IMR-90 (cell line): Measurements from ENCODE around the gene LGI4. TPM values are rescaled to one million over a fixed set of nuclear protein-coding genes. Genes with fewer than 3 reads are reported as not detected.

Experiments used
- ATAC-seq: fragments of 200-7000 bp; cut with Tn5 transposase; 2 replicates; pipeline ENCODE4 v1.9.1; 2020; ENCODE audit warnings: low read depth, mild to moderate bottlenecking, moderate library complexity
- BruUV-seq: library from RNA; stranded (reverse); fragments of 400-500 nt; replicated peaks from 2 replicates; lab custom pipeline; 2021; lab: Mats Ljungman, UMichigan
- CTCF ChIA-PET: fragments of 300-600 bp; formaldehyde crosslinking; extraction: SDS; loops from one replicate; lab custom pipeline; 2021; ENCODE audit warnings: antibody characterized with exemption; lab: Yijun Ruan, JAX
- POLR2A ChIA-PET: fragments of 300-600 bp; sonication (Branson Sonifier 250); formaldehyde crosslinking; loops from one replicate; lab custom pipeline; 2022; ENCODE audit warnings: antibody characterized with exemption; ENCODE audit not compliant: unreplicated experiment; lab: Charles Lee
- DNase-seq: peaks from one replicate; pipeline ENCODE4 v3.0.0; 2013
- H2AFZ ChIP-seq: replicated peaks from 2 replicates; pipeline ENCODE3; 2013; ENCODE audit warnings: low read length, mild to moderate bottlenecking; ENCODE audit not compliant: poor library complexity
- H2AK5ac ChIP-seq: 2 replicates; pipeline ENCODE4 v1.6.1; 2013; ENCODE audit warnings: low read depth, low read length, inconsistent platforms
- H2AK9ac ChIP-seq: replicated peaks from 2 replicates; pipeline ENCODE3; 2013; ENCODE audit warnings: mild to moderate bottlenecking, low read depth, low read length, moderate library complexity; ENCODE audit not compliant: poor library complexity
- H2BK120ac ChIP-seq: 2 replicates; pipeline ENCODE4 v1.6.1; 2013; ENCODE audit warnings: low read depth, low read length, inconsistent platforms
- H2BK15ac ChIP-seq: 3 replicates; pipeline ENCODE4 v1.6.1; 2013; ENCODE audit warnings: low read depth, low read length, inconsistent platforms
- H2BK20ac ChIP-seq: 2 replicates; pipeline ENCODE4 v1.6.1; 2013; ENCODE audit warnings: low read depth, mild to moderate bottlenecking, inconsistent platforms, low read length, moderate library complexity
- H2BK5ac ChIP-seq: 2 replicates; pipeline ENCODE4 v1.6.1; 2013; ENCODE audit warnings: mild to moderate bottlenecking, low read depth, low read length, inconsistent platforms; ENCODE audit not compliant: poor library complexity, severe bottlenecking
- H3K14ac ChIP-seq: replicated peaks from 2 replicates; pipeline ENCODE4 v1.6.1; 2013; ENCODE audit warnings: low read depth, low read length, inconsistent platforms
- H3K18ac ChIP-seq: 2 replicates; pipeline ENCODE4 v1.6.1; 2013; ENCODE audit warnings: low read depth, low read length, control low read depth
- H3K23ac ChIP-seq: 2 replicates; pipeline ENCODE4 v1.6.1; 2013; ENCODE audit warnings: low read depth, low read length, inconsistent platforms
- H3K27ac ChIP-seq: 2 replicates; pipeline ENCODE4 v1.5.1; 2013; ENCODE audit warnings: mild to moderate bottlenecking, control low read depth, low read length; ENCODE audit not compliant: insufficient read depth
- H3K27me3 ChIP-seq: 2 replicates; pipeline ENCODE4 v1.6.1; 2013; ENCODE audit warnings: low read length; ENCODE audit not compliant: control insufficient read depth, insufficient read depth
- H3K36me3 ChIP-seq: 2 replicates; pipeline ENCODE4 v1.6.1; 2013; ENCODE audit warnings: low read length, mixed read lengths; ENCODE audit not compliant: control insufficient read depth, insufficient read depth
- H3K4ac ChIP-seq: 2 replicates; pipeline ENCODE4 v1.6.1; 2013; ENCODE audit warnings: low read depth, low read length, inconsistent platforms
- H3K4me1 ChIP-seq: 2 replicates; pipeline ENCODE4 v1.6.1; 2013; ENCODE audit warnings: low read length, mixed read lengths; ENCODE audit not compliant: control insufficient read depth, insufficient read depth
- H3K4me2 ChIP-seq: 2 replicates; pipeline ENCODE4 v1.6.1; 2013; ENCODE audit warnings: low read depth, mild to moderate bottlenecking, control low read depth, low read length, moderate library complexity
- H3K4me3 ChIP-seq: 2 replicates; pipeline ENCODE4 v1.5.1; 2013; ENCODE audit warnings: low read depth, mild to moderate bottlenecking, control low read depth, low read length, moderate library complexity; ENCODE audit not compliant: insufficient read depth
- H3K56ac ChIP-seq: 2 replicates; pipeline ENCODE4 v1.6.1; 2013; ENCODE audit warnings: low read length, inconsistent platforms; ENCODE audit not compliant: insufficient read depth; ENCODE audit errors: extremely low read depth
- H3K79me1 ChIP-seq, 2 experiments: 2 replicates each; pipeline ENCODE4 v1.6.1; 2013; ENCODE audit warnings: low read length in 2 of 2, inconsistent platforms in 1 of 2, low read depth in 1 of 2
- H3K9ac ChIP-seq: 2 replicates; pipeline ENCODE4 v1.6.1; 2013; ENCODE audit warnings: low read depth, low read length, control low read depth
- H3K9me1 ChIP-seq: 2 replicates; pipeline ENCODE4 v1.6.1; 2013; ENCODE audit warnings: low read length, inconsistent platforms; ENCODE audit not compliant: insufficient read depth
- H3K9me3 ChIP-seq: 2 replicates; pipeline ENCODE4 v1.6.1; 2013; ENCODE audit warnings: low read length; ENCODE audit not compliant: control insufficient read depth, insufficient read depth
- H4K20me1 ChIP-seq: 2 replicates; pipeline ENCODE4 v1.6.1; 2013; ENCODE audit warnings: low read length, inconsistent platforms; ENCODE audit not compliant: insufficient read depth
- H4K5ac ChIP-seq: 2 replicates; pipeline ENCODE4 v1.6.1; 2013; ENCODE audit warnings: mild to moderate bottlenecking, low read depth, low read length, control low read depth
- H4K8ac ChIP-seq, 2 experiments: 2 replicates each; pipeline ENCODE4 v1.6.1; 2013; ENCODE audit warnings: low read depth in 2 of 2, low read length in 2 of 2, control low read depth in 1 of 2, inconsistent platforms in 1 of 2
- H4K91ac ChIP-seq: 2 replicates; pipeline ENCODE4 v1.6.1; 2013; ENCODE audit warnings: low read depth, low read length, inconsistent platforms; ENCODE audit not compliant: insufficient read depth
- BHLHE40 ChIP-seq: fragments of 150-350 bp; IDR thresholded peaks from 2 replicates; pipeline ENCODE4 v1.6.1; 2016; ENCODE audit warnings: mild to moderate bottlenecking, low read depth, low read length
- CEBPB ChIP-seq: IDR thresholded peaks from 2 replicates; pipeline ENCODE4 v1.6.1; 2012; ENCODE audit warnings: low read depth, low read length, improper control_type of control experiment
- CHD1 ChIP-seq: IDR thresholded peaks from 2 replicates; pipeline ENCODE4 v1.6.1; 2012; ENCODE audit warnings: low read depth, low read length, improper control_type of control experiment
- FOS ChIP-seq: fragments of 150-350 bp; IDR thresholded peaks from 2 replicates; pipeline ENCODE4 v1.6.1; 2016; ENCODE audit warnings: low read depth, low read length
- MAFK ChIP-seq: IDR thresholded peaks from 2 replicates; pipeline ENCODE4 v1.6.1; 2012; ENCODE audit warnings: low read depth, low read length, improper control_type of control experiment
- MAZ ChIP-seq: IDR thresholded peaks from 2 replicates; pipeline ENCODE4 v1.6.1; 2012; ENCODE audit warnings: low read depth, mild to moderate bottlenecking, low read length, improper control_type of control experiment, moderate library complexity, borderline replicate concordance
- MXI1 ChIP-seq: IDR thresholded peaks from 2 replicates; pipeline ENCODE4 v1.6.1; 2012; ENCODE audit warnings: low read depth, mild to moderate bottlenecking, low read length, moderate library complexity, borderline replicate concordance
- NFE2L2 ChIP-seq: fragments of 150-350 bp; IDR thresholded peaks from 2 replicates; pipeline ENCODE4 v1.6.1; 2016; ENCODE audit warnings: low read depth, mild to moderate bottlenecking, low read length
- POLR2A ChIP-seq: IDR thresholded peaks from 2 replicates; pipeline ENCODE4 v1.6.1; 2012; ENCODE audit warnings: mild to moderate bottlenecking, low read depth, low read length
- RAD21 ChIP-seq: IDR thresholded peaks from 2 replicates; pipeline ENCODE4 v1.6.1; 2012; ENCODE audit warnings: low read length, improper control_type of control experiment
- RCOR1 ChIP-seq: IDR thresholded peaks from 2 replicates; pipeline ENCODE4 v1.6.1; 2012; ENCODE audit warnings: mild to moderate bottlenecking, low read length, improper control_type of control experiment; ENCODE audit not compliant: insufficient replicate concordance
- RFX5 ChIP-seq: IDR thresholded peaks from 2 replicates; pipeline ENCODE4 v1.8.0; 2012; ENCODE audit warnings: low read depth, mild to moderate bottlenecking, low read length, moderate library complexity
- SMC3 ChIP-seq: fragments of 150-350 bp; IDR thresholded peaks from 2 replicates; pipeline ENCODE4 v1.6.1; 2016; ENCODE audit warnings: low read depth, mild to moderate bottlenecking, antibody characterized with exemption, low read length, moderate library complexity
- WGBS, 2 experiments: methylation state at CpG; one replicate each; pipeline versions ENCODE4 v1.1.5 to v1.1.7; 2013; ENCODE audit warnings: missing lambda C conversion rate in 2 of 2; ENCODE audit not compliant: insufficient read length in 1 of 2; ENCODE audit errors: extremely low coverage in 2 of 2; 5-methylcytosine and 5-hydroxymethylcytosine counted together
- dilution Hi-C: fragments of 300-500 bp; cut with HindIII; formaldehyde crosslinking; loops from one replicate; pipeline ENCODE4 v1.14.3; 2018; ENCODE audit warnings: low sequenced_read_pairs; ENCODE audit not compliant: unreplicated experiment
- in situ Hi-C: fragments of 300-500 bp; cut with MboI; formaldehyde crosslinking; loops from 3 replicates; pipeline ENCODE4 v1.14.3; 2019; ENCODE audit warnings: low sequenced_read_pairs, inconsistent platforms, mixed read lengths
- intact Hi-C: fragments of 100-400 bp; cut with micrococcal nuclease; formaldehyde crosslinking; loops from 2 replicates; pipeline ENCODE4 v1.10.0; 2022
- polyA plus RNA-seq, 3 experiments: library from polyadenylated mRNA; depleted of rRNA; stranded (reverse); fragments of >200 nt; gene quantifications; 2 replicates each; pipeline ENCODE4 v1.2.3, GENCODE V29; 2012; ENCODE audit warnings: low replicate concordance in 1 of 3
- total RNA-seq: library from RNA; depleted of rRNA; stranded (reverse); fragments of >200 nt; gene quantifications from 2 replicates; pipeline ENCODE4 v1.2.3, GENCODE V29; 2012
- TF ChIP-seq, protein P1 (sequence below): conservative IDR thresholded peaks from 2 replicates; pipeline ENCODE4 v1.5.1; 2012; ENCODE audit warnings: mild to moderate bottlenecking, low read depth, low read length, improper control_type of control experiment
- TF ChIP-seq, protein P2 (sequence below): fragments of 150-350 bp; IDR thresholded peaks from 2 replicates; pipeline ENCODE4 v1.6.1; 2017; ENCODE audit warnings: mild to moderate bottlenecking, antibody characterized with exemption, low read length, low read depth
- TF ChIP-seq, protein P3 (sequence below): fragments of 150-350 bp; IDR thresholded peaks from 2 replicates; pipeline ENCODE4 v1.6.1; 2016; ENCODE audit warnings: low read depth, mild to moderate bottlenecking, low read length, moderate library complexity, borderline replicate concordance

LGI4 gene
- total and polyA plus RNA-seq, 2 of the 4 experiments (the other 2 are of a cell fraction), result 0.10 TPM; not detected in 1

DNA sequence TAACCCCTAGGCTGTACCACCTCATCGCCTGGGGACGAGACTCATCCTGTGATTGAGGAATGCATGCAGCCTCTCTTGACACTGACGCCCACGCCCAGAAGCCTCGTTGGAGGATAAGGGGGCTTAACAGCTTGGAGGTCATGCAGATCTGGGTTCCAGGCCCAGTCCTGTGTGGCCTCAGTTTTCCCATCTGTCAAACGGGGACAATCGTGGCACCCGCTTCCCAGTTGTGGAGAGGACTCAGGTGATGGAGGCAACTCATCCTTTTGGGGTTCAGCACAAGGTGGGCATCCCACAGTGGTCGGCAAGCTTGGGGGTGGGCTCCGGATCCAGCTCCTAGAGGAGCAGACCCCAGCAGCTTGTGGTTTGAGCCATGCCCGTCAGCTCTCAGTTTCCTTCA lies 1.4 kb upstream of the LGI4 start:
- Histone ChIP-seq H3K79me1 (no peaks in the 10 kb centered on the region), H2BK120ac (no peak overlapping the region), H3K4ac (no peak overlapping the region), H2AFZ (no peak overlapping the region), H3K4me3 (no peak overlapping the region), H3K27ac (no peak overlapping the region), H3K27me3 (peaks cover 14% of the 10 kb centered on the region; the same call in 1 of the 2 replicates), H2BK5ac (no peak overlapping the region), H2AK9ac (no peak overlapping the region), H3K14ac (no peak overlapping the region), H2BK15ac (no peak overlapping the region), H3K36me3 (no peaks in the 10 kb centered on the region), H4K91ac (no peak overlapping the region), H3K56ac (no peak overlapping the region), H2AK5ac (no peak overlapping the region; the same call in 1 of the 2 replicates), H4K5ac (no peak overlapping the region), H3K9me3 (no peaks in the 10 kb centered on the region), H2BK20ac (no peak overlapping the region), H3K9ac (no peak overlapping the region), H4K20me1 (peaks cover 3% of the 10 kb centered on the region; the same call in 1 of the 2 replicates), H3K4me1 (peaks cover 17% of the 10 kb centered on the region), H3K18ac (no peak overlapping the region), H4K8ac (no peak overlapping the region), H3K9me1 (peaks cover 3% of the 10 kb centered on the region; the same call in 1 of the 2 replicates), H3K4me2 (no peak overlapping the region), H3K23ac (no peak overlapping the region)
- DNase-seq, result no peak
- POLR2A ChIA-PET, result no interaction called here
- no peak for TF ChIP-seq MAZ
- no peak for TF ChIP-seq RCOR1
- TF ChIP-seq, protein P1, sequence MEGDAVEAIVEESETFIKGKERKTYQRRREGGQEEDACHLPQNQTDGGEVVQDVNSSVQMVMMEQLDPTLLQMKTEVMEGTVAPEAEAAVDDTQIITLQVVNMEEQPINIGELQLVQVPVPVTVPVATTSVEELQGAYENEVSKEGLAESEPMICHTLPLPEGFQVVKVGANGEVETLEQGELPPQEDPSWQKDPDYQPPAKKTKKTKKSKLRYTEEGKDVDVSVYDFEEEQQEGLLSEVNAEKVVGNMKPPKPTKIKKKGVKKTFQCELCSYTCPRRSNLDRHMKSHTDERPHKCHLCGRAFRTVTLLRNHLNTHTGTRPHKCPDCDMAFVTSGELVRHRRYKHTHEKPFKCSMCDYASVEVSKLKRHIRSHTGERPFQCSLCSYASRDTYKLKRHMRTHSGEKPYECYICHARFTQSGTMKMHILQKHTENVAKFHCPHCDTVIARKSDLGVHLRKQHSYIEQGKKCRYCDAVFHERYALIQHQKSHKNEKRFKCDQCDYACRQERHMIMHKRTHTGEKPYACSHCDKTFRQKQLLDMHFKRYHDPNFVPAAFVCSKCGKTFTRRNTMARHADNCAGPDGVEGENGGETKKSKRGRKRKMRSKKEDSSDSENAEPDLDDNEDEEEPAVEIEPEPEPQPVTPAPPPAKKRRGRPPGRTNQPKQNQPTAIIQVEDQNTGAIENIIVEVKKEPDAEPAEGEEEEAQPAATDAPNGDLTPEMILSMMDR, result no peak
- TF ChIP-seq CHD1, result no peak
- TF ChIP-seq, protein P2, sequence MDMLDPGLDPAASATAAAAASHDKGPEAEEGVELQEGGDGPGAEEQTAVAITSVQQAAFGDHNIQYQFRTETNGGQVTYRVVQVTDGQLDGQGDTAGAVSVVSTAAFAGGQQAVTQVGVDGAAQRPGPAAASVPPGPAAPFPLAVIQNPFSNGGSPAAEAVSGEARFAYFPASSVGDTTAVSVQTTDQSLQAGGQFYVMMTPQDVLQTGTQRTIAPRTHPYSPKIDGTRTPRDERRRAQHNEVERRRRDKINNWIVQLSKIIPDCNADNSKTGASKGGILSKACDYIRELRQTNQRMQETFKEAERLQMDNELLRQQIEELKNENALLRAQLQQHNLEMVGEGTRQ, result no peak
- no peak for TF ChIP-seq RFX5
- TF ChIP-seq POLR2A, result no peak
- TF ChIP-seq NFE2L2, result no peak
- no peak for TF ChIP-seq BHLHE40
- no peak for TF ChIP-seq RAD21
- no peak for TF ChIP-seq FOS
- no peak for TF ChIP-seq MXI1
- TF ChIP-seq, protein P3, sequence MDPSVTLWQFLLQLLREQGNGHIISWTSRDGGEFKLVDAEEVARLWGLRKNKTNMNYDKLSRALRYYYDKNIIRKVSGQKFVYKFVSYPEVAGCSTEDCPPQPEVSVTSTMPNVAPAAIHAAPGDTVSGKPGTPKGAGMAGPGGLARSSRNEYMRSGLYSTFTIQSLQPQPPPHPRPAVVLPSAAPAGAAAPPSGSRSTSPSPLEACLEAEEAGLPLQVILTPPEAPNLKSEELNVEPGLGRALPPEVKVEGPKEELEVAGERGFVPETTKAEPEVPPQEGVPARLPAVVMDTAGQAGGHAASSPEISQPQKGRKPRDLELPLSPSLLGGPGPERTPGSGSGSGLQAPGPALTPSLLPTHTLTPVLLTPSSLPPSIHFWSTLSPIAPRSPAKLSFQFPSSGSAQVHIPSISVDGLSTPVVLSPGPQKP, result no peak
- TF ChIP-seq SMC3, result no peak
- no peak for TF ChIP-seq CEBPB
- no peak for TF ChIP-seq MAFK
- BruUV-seq, result no TSS peak
- dilution Hi-C loops, result no loop called here
- CTCF ChIA-PET, result interaction anchor here (0.6 to 3.2 kb wide), 5 partner anchors 10 to 88 kb away, joined by 3 to 18 read pairs (median 4); no protein-coding TSS in a partner anchor
- no peak for ATAC-seq
- 78% methylated on average over 6 of the region's 11 CpGs; no CpG with 5 or more reads in 1 of the 2 experiments for WGBS, 2 experiments
- intact Hi-C loops, result no loop called here
- in situ Hi-C loops, result loop anchor here (5.0 kb wide), 1 partner anchor 69 kb away; no protein-coding TSS in a partner anchor
